Measurements from ENCODE around the gene CRACDL.
A peak's percentile ranks its signal among the peaks of the same experiment; 100 is the strongest.

CRACDL gene

GRCh38 chr2:98935777-98936352 lies at the start of gene CRACDL:
CRACDL (minus strand) TSS chr2:98936225; CDS start chr2:98846800, 89,425 bp downstream.
- Mint-ChIP-seq H3K4me3 (peak within 1 kb of the TSS; percentile 86), H3K36me3 (no peaks in the 10 kb centered on the region), H3K27me3 (peaks cover 40% of the 10 kb centered on the region), H3K27ac (no peak within 1 kb of the TSS), H3K9me3 (ENCODE audit: low read depth) (no peaks in the 10 kb centered on the region), H3K4me1 (ENCODE audit: low read depth) (peaks cover 11% of the 10 kb centered on the region)

- Mint-ChIP-seq H3K4me1 (ENCODE audit: low read depth) (no peaks in the 10 kb centered on the region), H3K27ac (no peak overlapping the region), H3K36me3 (peaks cover 27% of the 10 kb centered on the region), H3K4me3 (no peak overlapping the region), H3K9me3 (ENCODE audit: low read depth) (peaks cover 21% of the 10 kb centered on the region), H3K27me3 (peaks cover 5% of the 10 kb centered on the region)
Measured at GRCh38 chr2:98975611-98976010, 39.6 kb upstream of the CRACDL start.

- no peak overlapping the region for H3K4me3 Mint-ChIP-seq
- H3K27me3 Mint-ChIP-seq = peaks cover 4% of the 10 kb centered on the region
- H3K9me3 Mint-ChIP-seq (ENCODE audit: low read depth) = peaks cover 36% of the 10 kb centered on the region
- H3K27ac Mint-ChIP-seq = no peak overlapping the region
- H3K36me3 Mint-ChIP-seq = peaks cover 31% of the 10 kb centered on the region
- H3K4me1 Mint-ChIP-seq (ENCODE audit: low read depth) = no peaks in the 10 kb centered on the region
Measured at GRCh38 chr2:98972582-98973167, 36.6 kb upstream of the CRACDL start.

- Mint-ChIP-seq H3K4me1 (ENCODE audit: low read depth) (no peaks in the 10 kb centered on the region), H3K9me3 (ENCODE audit: low read depth) (peaks cover 10% of the 10 kb centered on the region), H3K36me3 (peaks cover 3% of the 10 kb centered on the region), H3K4me3 (no peak overlapping the region), H3K27ac (no peak overlapping the region), H3K27me3 (peaks cover 4% of the 10 kb centered on the region)
Measured at GRCh38 chr2:98959810-98960507, 23.9 kb upstream of the CRACDL start.

GRCh38 chr2:98952966-98953365 lies 16.9 kb upstream of the CRACDL start:
- Mint-ChIP-seq H3K4me3 (no peak overlapping the region), H3K4me1 (ENCODE audit: low read depth) (no peaks in the 10 kb centered on the region), H3K27ac (no peak overlapping the region)

GRCh38 chr2:98948956-98949739 lies 13.1 kb upstream of the CRACDL start:
- Mint-ChIP-seq H3K4me1 (ENCODE audit: low read depth) (no peaks in the 10 kb centered on the region), H3K27ac (no peak overlapping the region), H3K9me3 (ENCODE audit: low read depth) (no peaks in the 10 kb centered on the region), H3K27me3 (peaks cover 11% of the 10 kb centered on the region), H3K4me3 (no peak overlapping the region), H3K36me3 (no peaks in the 10 kb centered on the region)

More at GRCh38 chr2:98952966-98953365, 16.9 kb upstream of the CRACDL start:
- no peaks in the 10 kb centered on the region for H3K9me3 Mint-ChIP-seq (ENCODE audit: low read depth)
- H3K27me3 Mint-ChIP-seq = peaks cover 14% of the 10 kb centered on the region
- no peaks in the 10 kb centered on the region for H3K36me3 Mint-ChIP-seq

- H3K4me1 Mint-ChIP-seq (ENCODE audit: low read depth) = no peaks in the 10 kb centered on the region
- H3K4me3 Mint-ChIP-seq = no peak overlapping the region
- no peak overlapping the region for H3K27ac Mint-ChIP-seq
- H3K36me3 Mint-ChIP-seq = no peaks in the 10 kb centered on the region
- peaks cover 13% of the 10 kb centered on the region for H3K27me3 Mint-ChIP-seq
- no peaks in the 10 kb centered on the region for H3K9me3 Mint-ChIP-seq (ENCODE audit: low read depth)
Measured at GRCh38 chr2:98947554-98947953, 11.5 kb upstream of the CRACDL start.

GRCh38 chr2:98946855-98947254 lies 10.8 kb upstream of the CRACDL start:
- Mint-ChIP-seq H3K4me1 (ENCODE audit: low read depth) (no peaks in the 10 kb centered on the region), H3K27ac (no peak overlapping the region), H3K27me3 (peaks cover 16% of the 10 kb centered on the region), H3K36me3 (no peaks in the 10 kb centered on the region), H3K9me3 (ENCODE audit: low read depth) (no peaks in the 10 kb centered on the region), H3K4me3 (no peak overlapping the region)

- Mint-ChIP-seq H3K4me3 (no peak overlapping the region), H3K36me3 (no peaks in the 10 kb centered on the region), H3K27me3 (peaks cover 10% of the 10 kb centered on the region), H3K27ac (no peak overlapping the region), H3K4me1 (ENCODE audit: low read depth) (no peaks in the 10 kb centered on the region), H3K9me3 (ENCODE audit: low read depth) (no peaks in the 10 kb centered on the region)
Measured at GRCh38 chr2:98944775-98945174, 8.8 kb upstream of the CRACDL start.

GRCh38 chr2:98940102-98940501 lies 4.1 kb upstream of the CRACDL start:
- H3K4me1 Mint-ChIP-seq (ENCODE audit: low read depth) = peaks cover 10% of the 10 kb centered on the region
- no peak overlapping the region for H3K4me3 Mint-ChIP-seq
- no peak overlapping the region for H3K27ac Mint-ChIP-seq
- no peaks in the 10 kb centered on the region for H3K36me3 Mint-ChIP-seq
- H3K9me3 Mint-ChIP-seq (ENCODE audit: low read depth) = no peaks in the 10 kb centered on the region
- peaks cover 25% of the 10 kb centered on the region for H3K27me3 Mint-ChIP-seq

- H3K36me3 Mint-ChIP-seq = no peaks in the 10 kb centered on the region
- H3K9me3 Mint-ChIP-seq (ENCODE audit: low read depth) = no peaks in the 10 kb centered on the region
- peaks cover 11% of the 10 kb centered on the region for H3K4me1 Mint-ChIP-seq (ENCODE audit: low read depth)
- peak overlapping the region; percentile 86 for H3K4me3 Mint-ChIP-seq
- no peak overlapping the region for H3K27ac Mint-ChIP-seq
- H3K27me3 Mint-ChIP-seq = peaks cover 37% of the 10 kb centered on the region
Measured at GRCh38 chr2:98937906-98938305, 1.9 kb upstream of the CRACDL start.

- Mint-ChIP-seq H3K27ac (no peak overlapping the region), H3K4me1 (ENCODE audit: low read depth) (peaks cover 11% of the 10 kb centered on the region), H3K27me3 (peaks cover 38% of the 10 kb centered on the region), H3K36me3 (no peaks in the 10 kb centered on the region), H3K4me3 (peak overlapping the region; percentile 86), H3K9me3 (ENCODE audit: low read depth) (no peaks in the 10 kb centered on the region)
Measured at GRCh38 chr2:98936353-98937351, 627 bp upstream of the CRACDL start.

GRCh38 chr2:98935111-98935770 lies 784 bp downstream of the CRACDL start:
- H3K4me3 Mint-ChIP-seq = peak overlapping the region; percentile 80
- H3K36me3 Mint-ChIP-seq = no peaks in the 10 kb centered on the region
- peaks cover 11% of the 10 kb centered on the region for H3K4me1 Mint-ChIP-seq (ENCODE audit: low read depth)
- H3K27ac Mint-ChIP-seq = no peak overlapping the region
- H3K9me3 Mint-ChIP-seq (ENCODE audit: low read depth) = no peaks in the 10 kb centered on the region
- H3K27me3 Mint-ChIP-seq = peaks cover 42% of the 10 kb centered on the region
